WTC11 (cell line): Measurements from ENCODE around the gene ITGA3. TPM values are rescaled to one million over a fixed set of nuclear protein-coding genes. Genes with fewer than 3 reads are reported as not detected.

ENCODE experiments used
- ATAC-seq: fragments of 200-7000 bp; cut with Tn5 transposase; 2 replicates; pipeline ENCODE4 v1.10.0; 2021; ENCODE audit warnings: mild to moderate bottlenecking, moderate library complexity
- CTCF ChIA-PET: fragments of 300-600 bp; sonication (Branson Sonifier 250); formaldehyde crosslinking; loops from one replicate; lab custom pipeline; 2021; ENCODE audit warnings: antibody characterized with exemption; lab: Charles Lee
- POLR2A ChIA-PET: fragments of 350-600 bp; sonication (Branson Sonifier 250); formaldehyde crosslinking; loops from one replicate; lab custom pipeline; 2021; ENCODE audit warnings: antibody characterized with exemption; lab: Charles Lee
- DNase-seq: peaks from one replicate; pipeline ENCODE4 v3.0.0; 2021; ENCODE audit warnings: low spot score
- H3K27ac Mint-ChIP-seq: 2 replicates; pipeline ENCODE4 v1.8.0; 2021; ENCODE audit warnings: mixed read lengths
- H3K27me3 Mint-ChIP-seq: 2 replicates; pipeline ENCODE4 v1.8.0; 2021; ENCODE audit warnings: low read depth, mild to moderate bottlenecking, moderate library complexity, mixed read lengths
- H3K36me3 Mint-ChIP-seq: 2 replicates; pipeline ENCODE4 v1.8.0; 2021; ENCODE audit warnings: mixed read lengths
- H3K4me1 Mint-ChIP-seq: 2 replicates; pipeline ENCODE4 v1.8.0; 2022; ENCODE audit warnings: mixed read lengths
- H3K4me3 Mint-ChIP-seq: 2 replicates; pipeline ENCODE4 v1.8.0; 2021; ENCODE audit warnings: mild to moderate bottlenecking, moderate library complexity, mixed read lengths
- H3K9me3 Mint-ChIP-seq: 2 replicates; pipeline ENCODE4 v1.8.0; 2021; ENCODE audit warnings: mixed read lengths
- AFF4 ChIP-seq: sonication (generic); formaldehyde crosslinking; IDR thresholded peaks from 2 replicates; pipeline ENCODE4 v1.8.1; 2023; ENCODE audit warnings: mild to moderate bottlenecking, missing genetic modification reagents, borderline replicate concordance
- ATF3 ChIP-seq: sonication (generic); formaldehyde crosslinking; conservative IDR thresholded peaks from 2 replicates; pipeline ENCODE4 v1.8.1; 2022; ENCODE audit warnings: mild to moderate bottlenecking, missing genetic modification reagents
- CREB1 ChIP-seq: sonication (generic); formaldehyde crosslinking; IDR thresholded peaks from 2 replicates; pipeline ENCODE4 v1.8.0; 2023; ENCODE audit warnings: mild to moderate bottlenecking, missing genetic modification reagents
- ETV6 ChIP-seq: sonication (generic); formaldehyde crosslinking; IDR thresholded peaks from 2 replicates; pipeline ENCODE4 v1.8.1; 2022; ENCODE audit warnings: mild to moderate bottlenecking, missing genetic modification reagents
- NFYB ChIP-seq: sonication (generic); formaldehyde crosslinking; conservative IDR thresholded peaks from 2 replicates; pipeline ENCODE4 v1.8.0; 2022; ENCODE audit warnings: low read depth, missing genetic modification reagents
- ZMAT4 ChIP-seq: fragments of 250-450 bp; sonication (Bioruptor Pico); IDR thresholded peaks from 2 replicates; pipeline ENCODE4 v1.9.0; 2021; ENCODE audit warnings: mild to moderate bottlenecking
- ZNF219 ChIP-seq: sonication (generic); formaldehyde crosslinking; IDR thresholded peaks from 2 replicates; pipeline ENCODE4 v1.8.0; 2023; ENCODE audit warnings: missing genetic modification reagents, mild to moderate bottlenecking, borderline replicate concordance
- ZNF232 ChIP-seq: sonication (generic); formaldehyde crosslinking; IDR thresholded peaks from 2 replicates; pipeline ENCODE4 v1.8.0; 2022; ENCODE audit warnings: mild to moderate bottlenecking, missing genetic modification reagents
- ZNF423 ChIP-seq: fragments of 250-450 bp; sonication (Bioruptor Pico); IDR thresholded peaks from 2 replicates; pipeline ENCODE4 v2.1.2; 2022; ENCODE audit warnings: mild to moderate bottlenecking, moderate library complexity
- ZNF425 ChIP-seq: fragments of 250-450 bp; sonication (Bioruptor Pico); conservative IDR thresholded peaks from 2 replicates; pipeline ENCODE4 v1.9.0; 2021; ENCODE audit warnings: mild to moderate bottlenecking
- total RNA-seq: library from RNA; stranded (reverse); gene quantifications from 3 replicates; pipeline ENCODE4 v1.2.3, GENCODE V29; 2021
- TF ChIP-seq, protein P1 (sequence below): sonication (generic); formaldehyde crosslinking; IDR thresholded peaks from 2 replicates; pipeline ENCODE4 v1.8.1; 2022; ENCODE audit warnings: low read depth, mild to moderate bottlenecking, moderate library complexity, missing genetic modification reagents, borderline replicate concordance
- TF ChIP-seq, protein P2 (sequence below): fragments of 250-450 bp; sonication (Bioruptor Pico); IDR thresholded peaks from 2 replicates; pipeline ENCODE4 v1.9.0; 2021; ENCODE audit warnings: moderate library complexity, mild to moderate bottlenecking, inconsistent platforms, borderline replicate concordance
- TF ChIP-seq, protein P3 (sequence below): sonication (generic); formaldehyde crosslinking; IDR thresholded peaks from 2 replicates; pipeline ENCODE4 v1.8.0; 2022; ENCODE audit warnings: mild to moderate bottlenecking, missing genetic modification reagents
- TF ChIP-seq, protein P4 (sequence below): sonication (generic); formaldehyde crosslinking; IDR thresholded peaks from 2 replicates; pipeline ENCODE4 v1.8.0; 2023; ENCODE audit warnings: missing genetic modification reagents

ITGA3 gene
- total RNA-seq, 1 experiment from 2014 or later: 35.3 TPM

DNA sequence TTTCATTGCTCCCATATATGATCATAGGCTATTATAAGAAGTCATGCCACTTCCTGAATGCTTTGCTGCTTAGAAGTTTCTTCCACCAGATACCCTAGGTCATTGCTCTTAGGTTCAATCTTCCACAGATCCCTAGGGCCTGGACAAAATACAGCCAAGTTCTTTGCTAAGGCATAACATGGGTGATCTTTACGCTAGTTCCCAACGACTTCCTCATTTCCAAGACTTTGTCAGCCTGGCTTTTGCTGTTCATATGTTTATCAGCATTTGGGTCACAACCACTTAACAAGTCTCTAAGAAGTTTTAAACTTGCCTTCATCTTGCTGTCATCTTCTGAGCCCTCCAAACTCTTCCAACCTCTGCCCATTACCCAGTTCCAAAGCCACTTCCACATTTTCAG is 40.8 kb upstream of the ITGA3 start (continued):
- TF ChIP-seq AFF4 (no peak), ZMAT4 (no peak)
- TF ChIP-seq, protein P1, sequence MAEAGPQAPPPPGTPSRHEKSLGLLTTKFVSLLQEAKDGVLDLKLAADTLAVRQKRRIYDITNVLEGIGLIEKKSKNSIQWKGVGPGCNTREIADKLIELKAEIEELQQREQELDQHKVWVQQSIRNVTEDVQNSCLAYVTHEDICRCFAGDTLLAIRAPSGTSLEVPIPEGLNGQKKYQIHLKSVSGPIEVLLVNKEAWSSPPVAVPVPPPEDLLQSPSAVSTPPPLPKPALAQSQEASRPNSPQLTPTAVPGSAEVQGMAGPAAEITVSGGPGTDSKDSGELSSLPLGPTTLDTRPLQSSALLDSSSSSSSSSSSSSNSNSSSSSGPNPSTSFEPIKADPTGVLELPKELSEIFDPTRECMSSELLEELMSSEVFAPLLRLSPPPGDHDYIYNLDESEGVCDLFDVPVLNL: no peak

GRCh38 chr17:50018909-50019308 is 37.0 kb upstream of the ITGA3 start:
- no peak for ATAC-seq
- no peak overlapping the region for H3K27ac Mint-ChIP-seq
- H3K36me3 Mint-ChIP-seq: peaks cover 9% of the 10 kb centered on the region
- peaks cover 17% of the 10 kb centered on the region for H3K9me3 Mint-ChIP-seq
- H3K4me1 Mint-ChIP-seq: no peaks in the 10 kb centered on the region
- TF ChIP-seq, protein P1: no peak
- TF ChIP-seq ATF3 (CRISPR knock-in tag) (no peak), CREB1 (CRISPR knock-in tag) (no peak), ZNF219 (CRISPR knock-in tag) (no peak), ETV6 (CRISPR knock-in tag) (no peak), ZNF423 (CRISPR knock-in tag) (no peak), NFYB (CRISPR knock-in tag) (no peak), ZNF425 (CRISPR knock-in tag) (no peak)
- no peak for DNase-seq
- H3K27me3 Mint-ChIP-seq: peaks cover 23% of the 10 kb centered on the region
- ChIA-PET CTCF (no interaction called here), POLR2A (no interaction called here)
- H3K4me3 Mint-ChIP-seq: no peak overlapping the region

DNA sequence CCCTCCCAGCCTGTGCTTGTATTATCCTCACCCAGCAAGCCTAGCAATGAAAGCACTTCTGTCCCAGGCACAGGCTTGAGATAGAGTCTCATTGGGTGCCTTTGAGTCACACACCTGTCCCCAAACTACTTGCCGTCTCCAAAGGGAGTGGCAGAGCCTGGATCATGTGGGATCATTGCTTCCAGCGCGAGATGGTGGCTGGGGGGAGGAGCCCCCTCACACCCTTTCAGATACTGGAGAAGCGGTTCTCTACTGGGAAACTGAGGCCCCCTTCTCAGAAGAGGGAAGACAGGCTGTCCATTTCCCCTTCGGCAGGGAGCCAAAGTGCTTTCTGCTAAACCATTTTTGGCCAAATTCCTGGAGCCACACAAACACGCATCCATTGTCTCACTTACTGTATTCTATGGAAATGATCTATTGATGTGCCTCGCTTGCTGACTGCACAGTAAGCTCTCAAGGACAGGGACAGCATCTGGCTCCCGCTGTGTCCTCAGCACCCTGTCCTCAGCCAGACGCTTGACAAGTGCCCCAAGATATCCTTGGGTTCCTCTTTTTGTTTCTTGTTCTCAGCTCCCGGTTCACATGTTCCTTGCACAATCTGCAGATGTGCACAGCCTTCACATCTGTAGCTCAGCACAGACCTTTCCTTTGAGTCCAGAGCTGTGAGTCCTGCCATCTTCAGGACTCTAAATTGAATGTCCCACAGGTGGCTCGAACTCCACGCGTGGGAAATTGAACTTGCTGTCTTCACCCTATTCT is 34.9 kb upstream of the ITGA3 start:
- ATAC-seq: no peak
- CTCF ChIA-PET: interaction anchor here (0.7 to 2.4 kb wide), 4 partner anchors 36 to 73 kb away, joined by 4 to 12 read pairs (median 6); partner anchors contain the start of gene PDK2

More for the DNA sequence above, 34.9 kb upstream of the ITGA3 start:
- no peaks in the 10 kb centered on the region for H3K36me3 Mint-ChIP-seq
- no peak for DNase-seq
- no peak for TF ChIP-seq CREB1 (CRISPR knock-in tag)
- TF ChIP-seq, protein P2, sequence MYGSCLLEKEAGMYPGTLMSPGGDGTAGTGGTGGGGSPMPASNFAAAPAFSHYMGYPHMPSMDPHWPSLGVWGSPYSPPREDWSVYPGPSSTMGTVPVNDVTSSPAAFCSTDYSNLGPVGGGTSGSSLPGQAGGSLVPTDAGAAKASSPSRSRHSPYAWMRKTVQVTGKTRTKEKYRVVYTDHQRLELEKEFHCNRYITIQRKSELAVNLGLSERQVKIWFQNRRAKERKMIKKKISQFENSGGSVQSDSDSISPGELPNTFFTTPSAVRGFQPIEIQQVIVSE (CRISPR knock-in tag): no peak
- TF ChIP-seq, protein P3, sequence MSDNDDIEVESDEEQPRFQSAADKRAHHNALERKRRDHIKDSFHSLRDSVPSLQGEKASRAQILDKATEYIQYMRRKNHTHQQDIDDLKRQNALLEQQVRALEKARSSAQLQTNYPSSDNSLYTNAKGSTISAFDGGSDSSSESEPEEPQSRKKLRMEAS (CRISPR knock-in tag): no peak
- TF ChIP-seq ZNF232: no peak
- TF ChIP-seq, protein P4, sequence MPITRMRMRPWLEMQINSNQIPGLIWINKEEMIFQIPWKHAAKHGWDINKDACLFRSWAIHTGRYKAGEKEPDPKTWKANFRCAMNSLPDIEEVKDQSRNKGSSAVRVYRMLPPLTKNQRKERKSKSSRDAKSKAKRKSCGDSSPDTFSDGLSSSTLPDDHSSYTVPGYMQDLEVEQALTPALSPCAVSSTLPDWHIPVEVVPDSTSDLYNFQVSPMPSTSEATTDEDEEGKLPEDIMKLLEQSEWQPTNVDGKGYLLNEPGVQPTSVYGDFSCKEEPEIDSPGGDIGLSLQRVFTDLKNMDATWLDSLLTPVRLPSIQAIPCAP (CRISPR knock-in tag): no peak
- H3K4me1 Mint-ChIP-seq: no peaks in the 10 kb centered on the region
- POLR2A ChIA-PET: no interaction called here
- H3K9me3 Mint-ChIP-seq: peaks cover 4% of the 10 kb centered on the region
- H3K4me3 Mint-ChIP-seq: no peak overlapping the region
- peaks cover 13% of the 10 kb centered on the region for H3K27me3 Mint-ChIP-seq
- no peak overlapping the region for H3K27ac Mint-ChIP-seq
